Measurements from ENCODE around the gene OXER1.

The OXER1 gene

GRCh38 chr2:42788478-42788793, 24.5 kb upstream of the OXER1 start:
- DNase-seq (ENCODE audit: extremely low read depth, insufficient read length) = no peak
- Histone ChIP-seq H3K27me3 (replicated peaks; ENCODE audit: control insufficient read depth, insufficient read depth, low read length) (no peaks in the 10 kb centered on the region), H3K4me3 (replicated peaks; ENCODE audit: low read depth, low read length) (no peak overlapping the region), H3K36me3 (ENCODE audit: control insufficient read depth, insufficient read depth, low read length) (peaks cover 8% of the 10 kb centered on the region)
- TF ChIP-seq CTCF (IDR thresholded peaks at IDR 0.05; ENCODE audit: insufficient read depth, low read length, poor library complexity, severe bottlenecking) = no peak

- DNase-seq (ENCODE audit: extremely low read depth, insufficient read length) = no peak
- no peak for TF ChIP-seq CTCF (IDR thresholded peaks at IDR 0.05; ENCODE audit: insufficient read depth, low read length, poor library complexity, severe bottlenecking)
- Histone ChIP-seq H3K4me3 (replicated peaks; ENCODE audit: low read depth, low read length) (no peak overlapping the region), H3K36me3 (ENCODE audit: control insufficient read depth, insufficient read depth, low read length) (peaks cover 10% of the 10 kb centered on the region), H3K27me3 (replicated peaks; ENCODE audit: control insufficient read depth, insufficient read depth, low read length) (no peaks in the 10 kb centered on the region)
Measured at GRCh38 chr2:42787788-42788477, 24.0 kb upstream of the OXER1 start.

GRCh38 chr2:42787424-42787787, 23.5 kb upstream of the OXER1 start:
- no peaks in the 10 kb centered on the region for H3K27me3 ChIP-seq (replicated peaks; ENCODE audit: control insufficient read depth, insufficient read depth, low read length)
- H3K36me3 ChIP-seq (ENCODE audit: control insufficient read depth, insufficient read depth, low read length) = peaks cover 10% of the 10 kb centered on the region
- TF ChIP-seq CTCF (IDR thresholded peaks at IDR 0.05; ENCODE audit: insufficient read depth, low read length, poor library complexity, severe bottlenecking) = no peak
- DNase-seq (ENCODE audit: extremely low read depth, insufficient read length) = no peak
- no peak overlapping the region for H3K4me3 ChIP-seq (replicated peaks; ENCODE audit: low read depth, low read length)

- DNase-seq (ENCODE audit: extremely low read depth, insufficient read length) = no peak
- no peak overlapping the region for H3K4me3 ChIP-seq (replicated peaks; ENCODE audit: low read depth, low read length)
- peaks cover 10% of the 10 kb centered on the region for H3K36me3 ChIP-seq (ENCODE audit: control insufficient read depth, insufficient read depth, low read length)
- no peaks in the 10 kb centered on the region for H3K27me3 ChIP-seq (replicated peaks; ENCODE audit: control insufficient read depth, insufficient read depth, low read length)
- TF ChIP-seq CTCF (IDR thresholded peaks at IDR 0.05; ENCODE audit: insufficient read depth, low read length, poor library complexity, severe bottlenecking) = no peak
Measured at GRCh38 chr2:42786561-42787345, 22.8 kb upstream of the OXER1 start.

- no peak for TF ChIP-seq CTCF (IDR thresholded peaks at IDR 0.05; ENCODE audit: insufficient read depth, low read length, poor library complexity, severe bottlenecking)
- H3K36me3 ChIP-seq (ENCODE audit: control insufficient read depth, insufficient read depth, low read length) = peaks cover 7% of the 10 kb centered on the region
Measured at GRCh38 chr2:42784204-42784880, 20.4 kb upstream of the OXER1 start.

More at GRCh38 chr2:42784204-42784880, 20.4 kb upstream of the OXER1 start:
- Histone ChIP-seq H3K27me3 (replicated peaks; ENCODE audit: control insufficient read depth, insufficient read depth, low read length) (no peaks in the 10 kb centered on the region), H3K4me3 (replicated peaks; ENCODE audit: low read depth, low read length) (no peak overlapping the region)
- DNase-seq (ENCODE audit: extremely low read depth, insufficient read length) = no peak
